ENCODE results near the gene GRM7.

GRCh38 chr3:7421065-7421464 lies 560.1 kb downstream of the GRM7 start:
- TF ChIP-seq CTCF (IDR thresholded peaks at IDR 0.05; ENCODE audit: low read depth, low read length): peak; percentile 47; the same call in 1 of the 2 replicates
- no peak for TF ChIP-seq EZH2phosphoT487 (IDR thresholded peaks at IDR 0.05; ENCODE audit: low read depth)
